ENCODE results near the gene BFAR.
"Not testable (repeated sequence)": the region's sequence is repeated elsewhere in the genome, so short reads cannot be mapped to it uniquely, and the experiment has no call there.

The BFAR gene

DNA sequence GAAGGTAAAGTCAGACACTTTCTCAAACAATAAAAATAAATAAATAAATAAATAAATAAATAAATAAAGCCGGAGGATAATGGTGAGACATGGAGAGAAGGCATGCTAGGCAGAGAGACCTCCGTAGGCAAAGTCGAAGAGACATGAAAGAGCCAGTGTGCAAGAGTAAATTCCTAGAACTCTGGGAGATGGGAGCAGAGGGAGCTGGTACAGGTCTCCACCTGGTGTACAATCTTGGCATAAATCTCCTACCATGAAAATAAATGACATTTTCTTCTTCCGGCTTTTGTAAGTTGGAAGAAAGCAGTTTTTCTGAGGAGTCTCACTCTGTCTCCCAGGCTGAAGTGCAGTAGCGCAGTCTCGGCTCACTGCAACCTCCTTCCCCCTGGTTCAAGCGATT is 69.1 kb downstream of the BFAR start:
- not testable (repeated sequence) for DNase-seq

GRCh38 chr16:14702672-14703071 is 69.9 kb downstream of the BFAR start:
- DNase-seq = not testable (repeated sequence)

GRCh38 chr16:14703156-14704011 is 70.6 kb downstream of the BFAR start, which contains the start of gene NPIPA3:
TSS of gene NPIPA3 (plus strand) at chr16:14703411. CDS start at chr16:14708944, 5,533 bp downstream.
- not testable (repeated sequence) for DNase-seq

Data from eye (tissue), 1 donor.